GM20000 (cell line): ENCODE data around the gene MFGE8.

Experiments used
- DNase-seq: peaks from one replicate; pipeline ENCODE4 v3.0.0; 2012; ENCODE audit warnings: low spot score
- TF ChIP-seq, protein P1 (sequence below): IDR thresholded peaks from 2 replicates; pipeline ENCODE4 v1.5.1; 2012; ENCODE audit warnings: mild to moderate bottlenecking, control low read depth; ENCODE audit errors: extremely low read depth, missing control alignments

Gene MFGE8

DNA sequence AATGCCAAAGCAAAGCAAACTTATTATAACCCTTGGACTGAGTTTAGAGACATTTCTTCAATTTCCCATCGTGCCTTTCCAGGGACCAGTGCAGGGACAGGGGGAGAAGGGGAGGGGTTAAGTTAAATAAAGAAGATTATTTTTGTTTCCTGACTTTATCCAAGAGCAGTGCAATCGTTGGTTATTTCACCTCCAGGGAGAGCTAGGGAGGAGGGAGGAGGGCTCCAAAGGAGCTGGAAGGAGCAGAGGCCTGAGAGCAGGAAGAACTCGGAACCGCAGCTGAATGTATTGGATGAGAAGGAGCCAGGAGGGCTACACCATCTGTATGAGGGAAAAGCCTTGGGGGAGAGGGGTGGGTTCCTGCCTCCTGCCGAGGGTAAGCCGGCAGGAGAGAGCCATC is 38.5 kb downstream of the MFGE8 start:
- TF ChIP-seq, protein P1, sequence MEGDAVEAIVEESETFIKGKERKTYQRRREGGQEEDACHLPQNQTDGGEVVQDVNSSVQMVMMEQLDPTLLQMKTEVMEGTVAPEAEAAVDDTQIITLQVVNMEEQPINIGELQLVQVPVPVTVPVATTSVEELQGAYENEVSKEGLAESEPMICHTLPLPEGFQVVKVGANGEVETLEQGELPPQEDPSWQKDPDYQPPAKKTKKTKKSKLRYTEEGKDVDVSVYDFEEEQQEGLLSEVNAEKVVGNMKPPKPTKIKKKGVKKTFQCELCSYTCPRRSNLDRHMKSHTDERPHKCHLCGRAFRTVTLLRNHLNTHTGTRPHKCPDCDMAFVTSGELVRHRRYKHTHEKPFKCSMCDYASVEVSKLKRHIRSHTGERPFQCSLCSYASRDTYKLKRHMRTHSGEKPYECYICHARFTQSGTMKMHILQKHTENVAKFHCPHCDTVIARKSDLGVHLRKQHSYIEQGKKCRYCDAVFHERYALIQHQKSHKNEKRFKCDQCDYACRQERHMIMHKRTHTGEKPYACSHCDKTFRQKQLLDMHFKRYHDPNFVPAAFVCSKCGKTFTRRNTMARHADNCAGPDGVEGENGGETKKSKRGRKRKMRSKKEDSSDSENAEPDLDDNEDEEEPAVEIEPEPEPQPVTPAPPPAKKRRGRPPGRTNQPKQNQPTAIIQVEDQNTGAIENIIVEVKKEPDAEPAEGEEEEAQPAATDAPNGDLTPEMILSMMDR: no peak
- no peak for DNase-seq

DNA sequence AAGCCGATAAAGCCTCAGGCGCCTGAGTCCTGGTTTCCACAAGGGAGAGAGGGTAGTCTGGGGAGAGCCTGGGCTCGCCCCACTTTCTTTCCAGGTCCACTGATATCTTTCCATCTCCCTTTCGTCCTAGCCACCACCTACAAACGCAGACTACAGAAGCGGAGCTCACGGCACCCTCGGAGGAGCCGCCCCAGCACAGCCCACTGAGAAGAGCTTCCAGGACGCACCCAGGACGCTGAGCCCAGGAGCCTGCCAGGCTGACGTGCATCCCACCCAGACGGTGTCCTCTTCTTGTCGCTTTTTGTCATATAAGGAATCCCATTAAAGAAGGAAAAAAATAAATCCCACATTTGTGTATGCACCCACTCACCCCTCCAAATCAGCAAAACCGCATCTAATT is 38.9 kb downstream of the MFGE8 start:
- DNase-seq: no peak
- TF ChIP-seq, protein P1: no peak

DNA sequence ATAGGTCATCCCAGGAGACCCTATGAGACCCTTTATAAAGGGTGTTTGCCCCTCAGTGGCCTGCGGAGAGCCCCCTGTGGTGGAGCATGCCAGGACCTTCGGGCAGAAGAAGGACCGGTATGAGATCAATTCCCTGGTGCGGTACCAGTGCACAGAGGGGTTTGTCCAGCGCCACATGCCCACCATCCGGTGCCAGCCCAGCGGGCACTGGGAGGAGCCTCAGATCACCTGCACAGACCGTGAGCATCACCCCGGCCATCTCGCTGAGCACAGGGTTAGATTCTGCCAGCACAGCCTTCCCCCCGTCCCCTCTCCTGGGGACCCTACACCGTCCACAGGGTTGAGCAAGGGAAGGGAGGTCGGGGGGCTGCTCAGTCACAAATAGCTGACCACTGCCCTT is 39.4 kb downstream of the MFGE8 start:
- DNase-seq: no peak
- TF ChIP-seq, protein P1: no peak

DNA sequence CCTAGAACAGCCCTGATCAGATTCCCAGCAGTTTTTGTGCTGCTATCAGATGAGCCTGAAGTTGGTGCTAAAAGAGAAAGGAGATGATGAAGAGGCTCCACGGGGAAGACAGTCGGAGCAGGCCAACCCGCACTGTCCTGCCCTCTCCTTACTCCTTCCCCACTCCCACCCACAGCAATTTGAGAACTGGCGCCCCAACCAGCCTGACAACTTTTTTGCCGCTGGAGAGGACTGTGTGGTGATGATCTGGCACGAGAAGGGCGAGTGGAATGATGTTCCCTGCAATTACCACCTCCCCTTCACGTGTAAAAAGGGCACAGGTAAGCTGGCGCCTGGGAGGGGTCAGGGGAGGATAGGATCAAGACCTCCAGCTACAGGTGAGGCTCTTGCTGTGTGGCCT is 40.5 kb downstream of the MFGE8 start:
- DNase-seq: no peak
- TF ChIP-seq, protein P1: no peak

DNA sequence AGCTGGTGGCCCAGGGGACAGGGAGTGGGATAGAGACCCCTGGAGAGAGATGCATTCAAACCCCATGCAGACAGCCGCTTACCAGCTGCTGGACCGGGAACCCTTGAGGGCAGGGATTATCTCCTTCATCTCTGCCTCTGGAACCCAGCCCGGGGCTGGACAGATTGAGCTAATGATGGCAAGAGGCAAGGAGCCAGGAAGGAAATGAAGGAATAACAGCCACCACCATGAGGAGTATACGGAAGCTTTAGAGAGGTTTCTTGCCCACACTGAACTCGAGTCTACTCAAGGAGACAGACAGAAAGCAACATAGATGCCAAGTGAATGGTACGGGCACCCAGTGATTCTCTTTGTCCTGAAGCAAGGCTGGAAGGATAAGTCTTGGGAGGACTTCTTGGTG is 41.1 kb downstream of the MFGE8 start:
- TF ChIP-seq, protein P1: no peak
- DNase-seq: no peak

DNA sequence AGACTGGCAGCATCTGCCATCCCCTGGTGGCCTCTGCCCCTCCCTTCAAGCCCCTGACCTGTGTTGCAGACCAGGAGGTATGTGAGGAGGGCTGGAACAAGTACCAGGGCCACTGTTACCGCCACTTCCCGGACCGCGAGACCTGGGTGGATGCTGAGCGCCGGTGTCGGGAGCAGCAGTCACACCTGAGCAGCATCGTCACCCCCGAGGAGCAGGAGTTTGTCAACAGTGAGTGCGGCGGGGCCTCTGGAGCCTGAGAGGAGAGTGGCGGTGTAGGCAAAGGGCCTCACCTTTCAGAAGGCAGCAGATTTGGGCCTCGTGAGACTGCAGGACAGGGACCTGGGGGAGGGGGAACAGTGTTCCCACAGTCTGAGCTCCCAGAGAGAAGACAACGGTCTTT is 41.9 kb downstream of the MFGE8 start:
- no peak for DNase-seq
- TF ChIP-seq, protein P1: no peak

DNA sequence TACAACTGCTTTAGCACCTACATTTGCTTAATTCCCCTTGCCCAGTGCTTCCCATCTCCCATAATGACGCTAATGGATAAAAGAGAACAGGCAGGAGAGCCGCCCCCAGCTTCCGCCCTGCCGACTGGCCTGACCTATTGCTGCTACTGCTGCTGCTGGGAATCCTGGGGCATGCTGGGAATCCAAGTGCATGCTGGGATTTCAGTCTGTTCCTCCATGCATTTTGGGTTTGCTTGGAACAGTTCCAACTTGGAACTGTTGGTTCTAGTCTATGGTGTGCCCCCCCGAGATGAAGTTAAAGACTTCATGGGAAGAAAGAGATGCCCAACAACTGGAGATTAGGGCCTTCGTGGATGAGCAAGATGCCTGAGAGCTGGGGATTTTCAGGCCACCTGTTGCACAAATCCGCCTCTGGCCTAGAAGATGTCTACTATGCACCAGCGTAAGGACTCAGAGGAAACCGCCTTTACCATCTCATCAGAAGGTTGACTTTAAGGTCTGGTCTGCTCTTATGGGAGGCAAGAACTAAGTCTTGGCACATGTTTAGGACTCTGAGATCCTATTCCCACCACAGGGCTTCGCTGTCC is 46.8 kb downstream of the MFGE8 start:
- DNase-seq: no peak
- TF ChIP-seq, protein P1: no peak
